Measurements from ENCODE around the gene IFT172. TPM values are rescaled to one million over a fixed set of nuclear protein-coding genes. Genes with fewer than 3 reads are reported as not detected.

Gene IFT172
- total and polyA plus RNA-seq, 2 experiments from 2014 or later: 9.1 to 17.6 TPM

GRCh38 chr2:27464443-27464842 is 25.1 kb downstream of the IFT172 start:
- Histone ChIP-seq H3K36me3 (ENCODE audit: insufficient read depth) (no peaks in the 10 kb centered on the region), H2AFZ (no peak overlapping the region), H3K4me2 (no peak overlapping the region), H4K20me1 (replicated peaks; ENCODE audit: insufficient read depth) (no peaks in the 10 kb centered on the region), H3K79me2 (replicated peaks; ENCODE audit: insufficient read depth) (no peaks in the 10 kb centered on the region), H3F3A (replicated peaks; ENCODE audit: low read depth) (no peaks in the 10 kb centered on the region), H3K27me3 (ENCODE audit: insufficient read depth) (no peaks in the 10 kb centered on the region), H3K4me1 (ENCODE audit: insufficient read depth) (no peaks in the 10 kb centered on the region), H3K4me3 (no peak overlapping the region), H3K9me2 (ENCODE audit: insufficient read depth) (no peaks in the 10 kb centered on the region), H3K27ac (ENCODE audit: low read depth) (no peak overlapping the region)
- no peak for DNase-seq (ENCODE audit: low spot score)
- no peaks in the 10 kb centered on the region; the same call in 2 of the 3 replicates for H3K36me3 Mint-ChIP-seq (ENCODE audit: low read depth)
- H3K4me3 Mint-ChIP-seq: no peak overlapping the region
- TF ChIP-seq, protein P1, sequence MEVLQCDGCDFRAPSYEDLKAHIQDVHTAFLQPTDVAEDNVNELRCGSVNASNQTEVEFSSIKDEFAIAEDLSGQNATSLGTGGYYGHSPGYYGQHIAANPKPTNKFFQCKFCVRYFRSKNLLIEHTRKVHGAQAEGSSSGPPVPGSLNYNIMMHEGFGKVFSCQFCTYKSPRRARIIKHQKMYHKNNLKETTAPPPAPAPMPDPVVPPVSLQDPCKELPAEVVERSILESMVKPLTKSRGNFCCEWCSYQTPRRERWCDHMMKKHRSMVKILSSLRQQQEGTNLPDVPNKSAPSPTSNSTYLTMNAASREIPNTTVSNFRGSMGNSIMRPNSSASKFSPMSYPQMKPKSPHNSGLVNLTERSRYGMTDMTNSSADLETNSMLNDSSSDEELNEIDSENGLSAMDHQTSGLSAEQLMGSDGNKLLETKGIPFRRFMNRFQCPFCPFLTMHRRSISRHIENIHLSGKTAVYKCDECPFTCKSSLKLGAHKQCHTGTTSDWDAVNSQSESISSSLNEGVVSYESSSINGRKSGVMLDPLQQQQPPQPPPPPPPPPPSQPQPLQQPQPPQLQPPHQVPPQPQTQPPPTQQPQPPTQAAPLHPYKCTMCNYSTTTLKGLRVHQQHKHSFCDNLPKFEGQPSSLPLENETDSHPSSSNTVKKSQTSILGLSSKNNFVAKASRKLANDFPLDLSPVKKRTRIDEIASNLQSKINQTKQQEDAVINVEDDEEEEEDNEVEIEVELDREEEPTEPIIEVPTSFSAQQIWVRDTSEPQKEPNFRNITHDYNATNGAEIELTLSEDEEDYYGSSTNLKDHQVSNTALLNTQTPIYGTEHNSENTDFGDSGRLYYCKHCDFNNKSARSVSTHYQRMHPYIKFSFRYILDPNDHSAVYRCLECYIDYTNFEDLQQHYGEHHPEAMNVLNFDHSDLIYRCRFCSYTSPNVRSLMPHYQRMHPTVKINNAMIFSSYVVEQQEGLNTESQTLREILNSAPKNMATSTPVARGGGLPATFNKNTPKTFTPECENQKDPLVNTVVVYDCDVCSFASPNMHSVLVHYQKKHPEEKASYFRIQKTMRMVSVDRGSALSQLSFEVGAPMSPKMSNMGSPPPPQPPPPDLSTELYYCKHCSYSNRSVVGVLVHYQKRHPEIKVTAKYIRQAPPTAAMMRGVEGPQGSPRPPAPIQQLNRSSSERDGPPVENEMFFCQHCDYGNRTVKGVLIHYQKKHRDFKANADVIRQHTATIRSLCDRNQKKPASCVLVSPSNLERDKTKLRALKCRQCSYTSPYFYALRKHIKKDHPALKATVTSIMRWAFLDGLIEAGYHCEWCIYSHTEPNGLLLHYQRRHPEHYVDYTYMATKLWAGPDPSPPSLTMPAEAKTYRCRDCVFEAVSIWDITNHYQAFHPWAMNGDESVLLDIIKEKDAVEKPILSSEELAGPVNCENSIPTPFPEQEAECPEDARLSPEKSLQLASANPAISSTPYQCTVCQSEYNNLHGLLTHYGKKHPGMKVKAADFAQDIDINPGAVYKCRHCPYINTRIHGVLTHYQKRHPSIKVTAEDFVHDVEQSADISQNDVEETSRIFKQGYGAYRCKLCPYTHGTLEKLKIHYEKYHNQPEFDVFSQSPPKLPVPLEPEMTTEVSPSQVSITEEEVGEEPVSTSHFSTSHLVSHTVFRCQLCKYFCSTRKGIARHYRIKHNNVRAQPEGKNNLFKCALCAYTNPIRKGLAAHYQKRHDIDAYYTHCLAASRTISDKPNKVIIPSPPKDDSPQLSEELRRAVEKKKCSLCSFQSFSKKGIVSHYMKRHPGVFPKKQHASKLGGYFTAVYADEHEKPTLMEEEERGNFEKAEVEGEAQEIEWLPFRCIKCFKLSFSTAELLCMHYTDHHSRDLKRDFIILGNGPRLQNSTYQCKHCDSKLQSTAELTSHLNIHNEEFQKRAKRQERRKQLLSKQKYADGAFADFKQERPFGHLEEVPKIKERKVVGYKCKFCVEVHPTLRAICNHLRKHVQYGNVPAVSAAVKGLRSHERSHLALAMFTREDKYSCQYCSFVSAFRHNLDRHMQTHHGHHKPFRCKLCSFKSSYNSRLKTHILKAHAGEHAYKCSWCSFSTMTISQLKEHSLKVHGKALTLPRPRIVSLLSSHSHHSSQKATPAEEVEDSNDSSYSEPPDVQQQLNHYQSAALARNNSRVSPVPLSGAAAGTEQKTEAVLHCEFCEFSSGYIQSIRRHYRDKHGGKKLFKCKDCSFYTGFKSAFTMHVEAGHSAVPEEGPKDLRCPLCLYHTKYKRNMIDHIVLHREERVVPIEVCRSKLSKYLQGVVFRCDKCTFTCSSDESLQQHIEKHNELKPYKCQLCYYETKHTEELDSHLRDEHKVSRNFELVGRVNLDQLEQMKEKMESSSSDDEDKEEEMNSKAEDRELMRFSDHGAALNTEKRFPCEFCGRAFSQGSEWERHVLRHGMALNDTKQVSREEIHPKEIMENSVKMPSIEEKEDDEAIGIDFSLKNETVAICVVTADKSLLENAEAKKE (CRISPR knock-in tag; IDR thresholded peaks at IDR 0.05): no peak
- no peak for TF ChIP-seq POLR2AphosphoS5 (IDR thresholded peaks at IDR 0.05; ENCODE audit: low read depth)
- ATAC-seq: no peak
- H3K4me1 Mint-ChIP-seq: peaks cover 4% of the 10 kb centered on the region; the same call in 2 of the 3 replicates
- H3K27ac Mint-ChIP-seq: no peak overlapping the region
- H3K9me3 Mint-ChIP-seq: no peaks in the 10 kb centered on the region
- no peaks in the 10 kb centered on the region for H3K27me3 Mint-ChIP-seq (ENCODE audit: insufficient read depth, low read depth, poor library complexity)

DNA sequence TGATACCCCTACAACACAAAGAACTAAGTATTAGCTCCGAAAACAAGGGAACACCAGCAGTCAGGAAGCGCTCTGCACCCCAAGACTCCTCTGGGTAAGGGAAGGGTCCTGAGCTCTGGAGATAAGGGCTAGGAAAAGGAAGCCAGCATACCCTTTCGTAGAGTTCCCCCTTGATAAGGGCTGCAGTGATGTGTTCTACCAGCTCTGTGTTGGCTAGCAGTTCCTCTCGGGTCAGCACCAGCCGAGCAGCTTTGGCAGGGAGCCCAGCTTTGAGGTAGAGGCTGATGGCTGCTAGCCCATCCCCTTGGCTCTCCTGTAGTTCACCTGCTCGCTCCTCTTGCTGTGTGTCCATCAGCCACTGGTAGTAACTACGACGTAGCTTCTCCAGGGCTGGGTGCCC is 28.4 kb downstream of the IFT172 start:
- no peak overlapping the region for H3K4me3 ChIP-seq
- Mint-ChIP-seq H3K36me3 (ENCODE audit: low read depth) (no peaks in the 10 kb centered on the region; the same call in 2 of the 3 replicates), H3K27me3 (ENCODE audit: insufficient read depth, low read depth, poor library complexity) (no peaks in the 10 kb centered on the region), H3K4me3 (no peak overlapping the region), H3K9me3 (no peaks in the 10 kb centered on the region), H3K27ac (peak overlapping the region; percentile 45; the same call in 1 of the 2 replicates), H3K4me1 (peaks cover 4% of the 10 kb centered on the region; the same call in 2 of the 3 replicates)
- H3F3A ChIP-seq (replicated peaks; ENCODE audit: low read depth): no peaks in the 10 kb centered on the region
- DNase-seq (ENCODE audit: low spot score) (no peak), ATAC-seq (peak; percentile 22)
- no peak overlapping the region for H3K4me2 ChIP-seq
- no peaks in the 10 kb centered on the region for H3K79me2 ChIP-seq (replicated peaks; ENCODE audit: insufficient read depth)
- no peaks in the 10 kb centered on the region for H3K27me3 ChIP-seq (ENCODE audit: insufficient read depth)
- H3K36me3 ChIP-seq (ENCODE audit: insufficient read depth): peaks cover 5% of the 10 kb centered on the region; the same call in 1 of the 2 replicates
- H3K9me2 ChIP-seq (ENCODE audit: insufficient read depth): no peaks in the 10 kb centered on the region
- no peak overlapping the region for H2AFZ ChIP-seq
- H4K20me1 ChIP-seq (replicated peaks; ENCODE audit: insufficient read depth): no peaks in the 10 kb centered on the region
- no peaks in the 10 kb centered on the region for H3K4me1 ChIP-seq (ENCODE audit: insufficient read depth)
- peak overlapping the region; percentile 74; the same call in 1 of the 2 replicates for H3K27ac ChIP-seq (ENCODE audit: low read depth)
- TF ChIP-seq POLR2AphosphoS5 (IDR thresholded peaks at IDR 0.05; ENCODE audit: low read depth) (no peak), ETS1 (IDR thresholded peaks at IDR 0.05) (no peak), JUNB (IDR thresholded peaks at IDR 0.05; ENCODE audit: unreplicated experiment) (no peak), NANOG (IDR thresholded peaks at IDR 0.05; ENCODE audit: borderline replicate concordance) (no peak), ZNF114 (CRISPR knock-in tag; IDR thresholded peaks at IDR 0.05) (no peak), ZNF331 (CRISPR knock-in tag; IDR thresholded peaks at IDR 0.05; ENCODE audit: low read depth) (no peak), CREB1 (CRISPR knock-in tag; IDR thresholded peaks at IDR 0.05; ENCODE audit: low read depth) (no peak)
- TF ChIP-seq, protein P2, sequence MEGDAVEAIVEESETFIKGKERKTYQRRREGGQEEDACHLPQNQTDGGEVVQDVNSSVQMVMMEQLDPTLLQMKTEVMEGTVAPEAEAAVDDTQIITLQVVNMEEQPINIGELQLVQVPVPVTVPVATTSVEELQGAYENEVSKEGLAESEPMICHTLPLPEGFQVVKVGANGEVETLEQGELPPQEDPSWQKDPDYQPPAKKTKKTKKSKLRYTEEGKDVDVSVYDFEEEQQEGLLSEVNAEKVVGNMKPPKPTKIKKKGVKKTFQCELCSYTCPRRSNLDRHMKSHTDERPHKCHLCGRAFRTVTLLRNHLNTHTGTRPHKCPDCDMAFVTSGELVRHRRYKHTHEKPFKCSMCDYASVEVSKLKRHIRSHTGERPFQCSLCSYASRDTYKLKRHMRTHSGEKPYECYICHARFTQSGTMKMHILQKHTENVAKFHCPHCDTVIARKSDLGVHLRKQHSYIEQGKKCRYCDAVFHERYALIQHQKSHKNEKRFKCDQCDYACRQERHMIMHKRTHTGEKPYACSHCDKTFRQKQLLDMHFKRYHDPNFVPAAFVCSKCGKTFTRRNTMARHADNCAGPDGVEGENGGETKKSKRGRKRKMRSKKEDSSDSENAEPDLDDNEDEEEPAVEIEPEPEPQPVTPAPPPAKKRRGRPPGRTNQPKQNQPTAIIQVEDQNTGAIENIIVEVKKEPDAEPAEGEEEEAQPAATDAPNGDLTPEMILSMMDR (conservative IDR thresholded peaks at IDR 0.05; ENCODE audit: low read depth in 2 of 2): no peak
